HL-60 (cell line): ENCODE results near the gene BCAS3.

ENCODE experiments used
- DNase-seq, 2 experiments: peaks; one replicate each; pipeline ENCODE4 v3.0.0-alpha.2; 2010 to 2020; ENCODE audit warnings: low read depth in 1 of 2, low spot score in 1 of 2
- H3K27ac ChIP-seq: fragments of 250-450 bp; sonication (Bioruptor Pico); replicated peaks from 2 replicates; pipeline ENCODE4 v1.5.1; 2020; ENCODE audit warnings: mild to moderate bottlenecking, moderate library complexity
- H3K27me3 ChIP-seq: fragments of 250-450 bp; sonication (Bioruptor Pico); 2 replicates; pipeline ENCODE4 v1.5.1; 2021; ENCODE audit warnings: mild to moderate bottlenecking, moderate library complexity; ENCODE audit not compliant: insufficient read depth, poor library complexity, severe bottlenecking
- H3K4me3 ChIP-seq: replicated peaks from 2 replicates; pipeline ENCODE4 v1.5.1; 2011; ENCODE audit warnings: mild to moderate bottlenecking, control low read depth, low read length; ENCODE audit not compliant: insufficient read depth
- GABPA ChIP-seq: IDR thresholded peaks from 2 replicates; pipeline ENCODE4 v1.6.1; 2012; ENCODE audit warnings: low read depth
- POLR2AphosphoS5 ChIP-seq: IDR thresholded peaks from 2 replicates; pipeline ENCODE4 v1.6.1; 2012; ENCODE audit warnings: low read depth
- REST ChIP-seq: IDR thresholded peaks from 2 replicates; pipeline ENCODE4 v1.6.1; 2012; ENCODE audit warnings: low read depth; ENCODE audit not compliant: insufficient replicate concordance
- SPI1 ChIP-seq: IDR thresholded peaks from 2 replicates; pipeline ENCODE4 v1.6.1; 2012; ENCODE audit warnings: low read depth, mild to moderate bottlenecking, borderline replicate concordance
- TF ChIP-seq, protein P1 (sequence below): IDR thresholded peaks from one replicate; pipeline ENCODE4 v1.5.1; 2011; ENCODE audit warnings: low read length, control low read depth, inconsistent platforms; ENCODE audit not compliant: insufficient read depth

Gene BCAS3

DNA sequence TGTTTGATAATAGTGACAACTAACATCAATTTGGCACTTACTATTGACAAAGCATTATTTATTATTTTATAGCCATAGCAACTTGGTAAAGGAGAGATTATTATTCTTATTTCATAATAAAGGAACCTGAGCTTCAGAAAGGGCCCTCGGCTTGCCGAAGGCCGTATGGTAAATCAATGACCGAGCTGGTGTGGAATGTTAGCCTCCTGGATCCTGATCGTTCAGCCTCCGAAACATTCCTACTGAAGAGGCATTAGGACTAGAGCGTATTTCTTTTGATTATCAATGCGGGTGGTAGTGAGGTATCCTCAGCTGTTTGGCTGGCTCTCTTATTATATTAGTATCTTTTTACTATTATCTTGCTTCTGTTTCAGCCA is 522.7 kb downstream of the BCAS3 start:
- DNase-seq: no peak
- no peak overlapping the region for H3K27ac ChIP-seq
- H3K27me3 ChIP-seq: no peaks in the 10 kb centered on the region
- TF ChIP-seq SPI1 (no peak), GABPA (no peak), POLR2AphosphoS5 (no peak), REST (no peak)
- TF ChIP-seq, protein P1, sequence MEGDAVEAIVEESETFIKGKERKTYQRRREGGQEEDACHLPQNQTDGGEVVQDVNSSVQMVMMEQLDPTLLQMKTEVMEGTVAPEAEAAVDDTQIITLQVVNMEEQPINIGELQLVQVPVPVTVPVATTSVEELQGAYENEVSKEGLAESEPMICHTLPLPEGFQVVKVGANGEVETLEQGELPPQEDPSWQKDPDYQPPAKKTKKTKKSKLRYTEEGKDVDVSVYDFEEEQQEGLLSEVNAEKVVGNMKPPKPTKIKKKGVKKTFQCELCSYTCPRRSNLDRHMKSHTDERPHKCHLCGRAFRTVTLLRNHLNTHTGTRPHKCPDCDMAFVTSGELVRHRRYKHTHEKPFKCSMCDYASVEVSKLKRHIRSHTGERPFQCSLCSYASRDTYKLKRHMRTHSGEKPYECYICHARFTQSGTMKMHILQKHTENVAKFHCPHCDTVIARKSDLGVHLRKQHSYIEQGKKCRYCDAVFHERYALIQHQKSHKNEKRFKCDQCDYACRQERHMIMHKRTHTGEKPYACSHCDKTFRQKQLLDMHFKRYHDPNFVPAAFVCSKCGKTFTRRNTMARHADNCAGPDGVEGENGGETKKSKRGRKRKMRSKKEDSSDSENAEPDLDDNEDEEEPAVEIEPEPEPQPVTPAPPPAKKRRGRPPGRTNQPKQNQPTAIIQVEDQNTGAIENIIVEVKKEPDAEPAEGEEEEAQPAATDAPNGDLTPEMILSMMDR: no peak
- H3K4me3 ChIP-seq: no peak overlapping the region

- TF ChIP-seq, protein P1: no peak
- TF ChIP-seq GABPA: no peak
- Histone ChIP-seq H3K27me3 (no peaks in the 10 kb centered on the region), H3K4me3 (no peak overlapping the region), H3K27ac (no peak overlapping the region)
- DNase-seq: no peak
Measured at GRCh38 chr17:61201211-61201610, 523.6 kb downstream of the BCAS3 start.

- no peak for DNase-seq
- H3K27ac ChIP-seq: no peak overlapping the region
- no peak overlapping the region for H3K4me3 ChIP-seq
- no peaks in the 10 kb centered on the region for H3K27me3 ChIP-seq
- TF ChIP-seq, protein P1: no peak
- TF ChIP-seq REST: no peak
- TF ChIP-seq GABPA: no peak
- TF ChIP-seq POLR2AphosphoS5: no peak
Measured at GRCh38 chr17:61202564-61202963, 524.9 kb downstream of the BCAS3 start.

GRCh38 chr17:61203671-61204131 is 526.0 kb downstream of the BCAS3 start:
- Histone ChIP-seq H3K27me3 (no peaks in the 10 kb centered on the region), H3K4me3 (no peak overlapping the region), H3K27ac (no peak overlapping the region)
- TF ChIP-seq, protein P1: no peak
- TF ChIP-seq REST: no peak
- TF ChIP-seq SPI1: no peak
- TF ChIP-seq POLR2AphosphoS5: no peak
- TF ChIP-seq GABPA: no peak
- DNase-seq: no peak
